ENCODE measurements around the gene NOX3.
A peak's percentile ranks its signal among the peaks of the same experiment; 100 is the strongest.

NOX3 gene

DNA sequence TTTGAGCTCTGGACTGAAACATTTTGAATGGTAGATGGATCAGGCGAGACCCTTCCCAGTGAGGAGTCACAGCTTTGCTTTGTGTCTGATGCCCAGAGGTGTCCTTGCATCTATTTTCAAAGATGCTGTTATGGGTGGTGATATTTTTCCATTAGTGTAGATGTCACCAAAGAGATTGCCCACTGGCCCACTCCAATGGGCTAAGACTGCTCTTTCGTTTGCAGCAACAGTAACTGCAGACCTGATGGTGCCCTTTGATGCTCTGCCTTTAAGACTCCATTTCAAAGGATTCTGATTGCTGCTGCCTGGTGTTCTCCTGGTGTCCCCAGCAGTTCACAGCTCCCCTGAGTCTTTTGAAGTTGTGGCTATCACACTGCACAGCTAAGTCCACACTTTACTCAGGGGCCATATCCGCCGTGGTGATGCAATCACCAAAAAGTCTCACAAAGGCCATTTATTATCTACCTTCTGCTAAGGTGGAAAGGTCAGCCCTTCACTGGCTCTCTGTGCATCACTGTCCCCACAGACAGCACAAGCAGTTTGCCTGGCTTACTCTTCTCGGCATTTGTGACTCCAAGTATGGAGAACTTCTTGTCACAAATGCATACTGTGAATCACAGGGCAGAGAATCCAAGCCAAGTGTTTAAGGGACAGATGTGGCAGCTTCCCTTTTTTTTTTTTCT lies 56.4 kb downstream of the NOX3 start:
- DNase-seq = peak; percentile 9 to 52 (median 41)

DNA sequence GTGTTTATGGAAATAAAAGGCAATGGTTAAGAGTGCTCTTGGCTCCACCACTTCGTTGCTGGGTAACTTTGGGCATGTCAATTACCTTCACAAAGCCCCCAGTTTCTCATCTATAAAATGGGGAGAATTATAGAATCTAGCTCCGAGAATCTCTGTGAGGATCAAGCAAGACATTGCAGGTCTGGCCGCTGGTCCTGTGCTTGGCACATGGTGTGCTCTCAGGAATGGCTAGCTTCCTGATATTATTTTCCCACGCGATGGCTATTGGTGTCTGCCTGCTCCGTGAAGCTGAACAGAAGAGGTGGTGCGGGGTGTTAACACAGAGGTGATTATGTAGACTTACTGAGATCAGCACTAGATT lies 57.0 kb downstream of the NOX3 start:
- no peak for DNase-seq

DNA sequence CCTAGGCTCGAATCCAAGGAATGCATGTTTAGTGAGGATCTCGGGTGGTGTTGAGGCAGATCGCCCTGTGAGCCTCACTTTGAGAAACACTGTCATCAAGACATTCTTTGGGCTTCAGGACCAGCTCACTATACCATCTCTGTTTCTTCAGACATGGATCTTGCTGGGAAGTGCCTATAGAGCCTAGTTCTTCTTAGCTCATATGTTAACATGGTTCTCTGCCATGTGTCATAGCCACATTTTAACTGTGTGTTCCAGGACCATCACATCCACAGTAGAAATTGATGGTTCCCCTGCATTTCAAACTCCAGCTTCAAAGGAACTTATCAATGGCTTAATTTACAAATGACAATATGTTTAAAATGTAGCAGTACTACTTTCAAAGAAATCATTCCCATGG lies 57.4 kb downstream of the NOX3 start:
- no peak for DNase-seq

DNA sequence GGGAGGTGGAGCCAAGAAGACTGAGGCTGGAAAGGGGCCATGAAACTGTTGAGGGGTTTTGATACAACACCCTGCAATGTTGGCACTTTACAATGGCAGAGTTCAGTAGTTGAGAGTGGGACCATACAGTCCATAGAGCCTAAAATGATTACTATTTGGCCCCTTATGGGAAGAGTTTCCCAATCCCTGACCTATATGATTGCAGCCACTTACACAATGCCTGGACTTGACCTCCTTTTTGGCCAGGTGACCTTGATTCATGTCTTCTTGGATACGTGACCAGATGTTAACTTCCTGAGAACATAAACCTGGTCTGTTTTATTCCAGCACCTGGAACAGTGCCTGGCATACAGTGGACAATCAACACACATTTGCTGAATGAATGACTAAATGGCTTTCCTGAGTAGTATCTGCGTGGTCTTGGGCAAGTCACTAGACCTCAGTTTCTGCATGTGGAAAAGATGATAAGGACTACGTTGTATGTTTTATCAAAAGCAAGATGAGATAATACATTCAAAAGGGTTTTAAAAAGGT lies 58.4 kb downstream of the NOX3 start:
- no peak for DNase-seq

DNA sequence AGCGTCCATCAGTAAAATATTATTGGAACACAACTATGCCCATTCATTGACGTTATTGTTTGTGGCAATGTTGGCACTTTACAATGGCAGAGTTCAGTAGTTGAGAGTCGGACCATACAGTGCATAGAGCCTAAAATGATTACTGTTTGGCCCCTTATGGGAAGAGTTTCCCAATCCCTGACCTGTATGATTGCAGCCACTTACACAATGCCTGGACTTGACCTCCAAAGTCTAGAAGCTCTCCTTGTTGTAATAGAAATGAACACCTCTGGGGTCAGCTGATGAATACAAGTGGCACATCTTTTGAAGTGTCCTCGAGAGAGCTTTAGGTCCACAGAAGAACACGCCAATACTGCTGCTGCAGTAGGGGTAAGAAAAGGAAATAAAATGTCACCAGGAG lies 59.0 kb downstream of the NOX3 start:
- DNase-seq = no peak

DNA sequence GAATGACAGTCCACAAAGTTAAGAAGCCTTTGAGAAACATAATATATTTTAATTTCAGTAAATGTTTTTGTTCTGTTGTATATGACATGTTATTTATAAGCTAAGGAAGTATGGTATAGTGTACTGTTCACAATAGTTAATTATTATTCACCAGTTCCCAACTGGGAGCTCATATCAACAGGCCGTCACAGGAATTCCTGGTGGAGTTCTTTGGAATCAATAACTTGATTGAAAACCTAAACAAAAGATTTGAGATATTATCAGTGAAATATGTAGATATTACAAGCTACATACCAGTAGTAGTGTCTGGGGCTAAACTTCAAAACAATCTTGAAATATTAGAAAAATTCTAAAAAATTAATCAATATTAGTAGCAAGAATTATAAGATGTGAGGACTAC lies 60.3 kb downstream of the NOX3 start:
- no peak for DNase-seq

DNA sequence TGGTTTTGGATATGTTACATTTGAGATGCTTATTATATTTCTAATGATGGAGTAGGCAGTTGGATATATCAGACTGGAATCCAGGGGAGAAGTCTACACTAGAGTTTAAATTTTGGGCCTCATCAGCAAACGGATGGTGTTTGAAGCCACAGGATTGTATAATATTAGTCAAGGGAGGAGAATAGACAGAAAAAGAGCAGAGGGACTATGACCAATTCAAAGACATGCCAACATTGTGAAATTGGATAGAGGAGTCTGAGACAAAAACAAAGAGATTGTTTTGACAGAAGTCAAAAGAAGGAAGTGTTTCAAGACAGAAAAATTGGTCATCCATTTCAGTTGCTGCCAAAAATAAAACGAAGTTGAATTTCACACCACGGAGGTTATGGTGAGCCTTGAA lies 66.5 kb downstream of the NOX3 start:
- peak in 3 of 4 experiments; percentile 8 to 24 (median 9) for DNase-seq

DNA sequence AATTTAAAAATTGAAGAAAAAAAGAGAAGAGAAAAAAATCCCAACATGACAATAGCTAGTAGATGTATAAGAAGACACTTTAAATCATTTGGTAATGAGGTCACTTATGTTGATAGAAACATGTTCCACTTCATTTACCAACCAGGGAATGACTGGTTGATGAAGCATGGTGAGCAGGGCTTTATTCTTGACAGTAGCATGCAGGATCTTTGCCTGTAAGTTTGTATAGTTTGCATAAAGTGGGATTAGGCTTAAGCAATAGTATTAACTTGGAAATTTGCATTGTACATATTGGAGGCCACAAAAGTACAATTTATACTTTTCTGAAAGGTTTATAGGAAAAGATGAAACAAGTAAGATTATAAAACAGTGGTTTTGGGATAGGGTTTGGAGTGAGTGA lies 67.0 kb downstream of the NOX3 start:
- DNase-seq = no peak

DNA sequence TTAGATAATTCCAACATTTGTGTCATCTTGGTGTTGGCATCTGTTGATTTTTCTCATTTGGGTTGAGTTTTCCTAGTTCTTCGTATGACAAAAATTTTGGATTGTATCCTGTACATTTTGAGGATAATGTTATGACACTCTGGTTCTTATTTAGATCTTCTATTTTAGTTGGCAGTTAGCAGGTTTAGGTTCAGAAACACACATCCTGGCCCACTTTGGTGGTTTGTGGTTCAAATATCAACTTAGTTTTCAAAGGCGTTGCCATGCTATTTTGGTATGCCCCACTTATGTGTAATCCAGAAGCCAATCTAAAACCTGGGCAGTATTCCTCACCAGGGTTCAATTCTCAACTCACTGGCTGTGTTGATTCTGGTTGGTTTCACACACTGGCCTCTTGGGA lies 68.2 kb downstream of the NOX3 start:
- DNase-seq = no peak

DNA sequence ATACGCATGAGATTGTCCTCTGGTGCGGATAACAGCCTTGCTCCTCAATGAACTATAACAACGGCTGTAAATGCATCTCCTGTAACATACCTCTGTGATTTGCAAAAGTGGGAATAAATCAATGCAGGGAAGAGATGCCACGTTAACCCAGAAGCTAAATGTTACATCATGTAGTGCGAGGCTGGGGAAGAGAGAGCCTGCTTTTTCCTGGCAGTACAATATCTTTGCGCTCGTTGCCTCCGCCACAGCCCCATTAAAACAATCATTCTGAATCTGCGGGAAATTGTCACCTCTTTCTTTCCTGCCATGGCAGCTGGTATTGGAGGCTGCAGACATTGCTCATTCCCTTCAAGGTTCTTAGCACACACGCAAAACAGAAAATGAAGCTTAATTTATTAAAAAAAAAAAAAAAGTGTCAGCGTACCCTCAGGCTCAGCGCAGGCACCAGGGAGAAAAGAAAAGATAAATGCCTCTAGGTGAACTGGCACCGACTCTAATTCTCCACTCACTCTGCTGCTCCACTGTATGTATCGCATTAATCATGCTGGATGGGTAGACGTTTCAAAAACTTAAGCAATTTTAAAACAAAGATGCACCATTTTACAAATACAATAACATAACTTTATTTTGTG lies 71.2 kb downstream of the NOX3 start:
- DNase-seq = no peak

DNA sequence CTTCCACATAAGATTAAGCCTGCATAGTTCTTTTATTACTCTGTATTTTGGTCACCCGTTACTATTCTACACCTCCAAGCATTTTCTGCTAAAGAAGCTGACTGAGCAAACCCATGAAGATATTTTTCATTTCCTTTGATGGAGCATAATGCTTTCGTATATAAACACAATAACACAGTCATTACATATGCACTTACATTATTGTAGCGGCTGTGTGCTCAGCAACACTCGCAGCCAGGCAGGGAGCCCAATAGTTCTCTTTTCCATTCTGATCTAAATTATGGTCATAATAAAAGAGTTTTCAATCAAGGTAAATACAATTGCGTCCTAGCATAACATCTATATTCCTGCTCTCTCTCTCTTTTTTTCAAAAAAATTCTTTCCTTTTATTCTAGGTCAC lies 71.7 kb downstream of the NOX3 start:
- no peak for DNase-seq

DNA sequence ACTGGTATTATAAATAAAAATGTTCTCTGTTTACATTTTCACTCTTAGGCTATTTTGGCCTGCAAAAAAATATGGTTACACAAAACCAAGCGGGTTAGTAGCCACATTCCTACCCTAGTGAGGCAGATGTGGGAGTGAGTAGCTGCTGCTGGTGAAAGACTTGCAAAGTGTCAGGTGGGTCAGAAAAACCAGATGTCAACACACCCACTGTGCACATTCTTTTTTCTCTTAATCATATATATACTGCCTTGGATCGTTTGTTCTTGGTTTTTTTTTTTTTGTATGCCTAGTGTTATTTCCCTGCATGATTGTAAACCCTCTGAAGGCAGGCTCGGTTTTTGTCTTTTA lies 73.3 kb downstream of the NOX3 start:
- DNase-seq = no peak

DNA sequence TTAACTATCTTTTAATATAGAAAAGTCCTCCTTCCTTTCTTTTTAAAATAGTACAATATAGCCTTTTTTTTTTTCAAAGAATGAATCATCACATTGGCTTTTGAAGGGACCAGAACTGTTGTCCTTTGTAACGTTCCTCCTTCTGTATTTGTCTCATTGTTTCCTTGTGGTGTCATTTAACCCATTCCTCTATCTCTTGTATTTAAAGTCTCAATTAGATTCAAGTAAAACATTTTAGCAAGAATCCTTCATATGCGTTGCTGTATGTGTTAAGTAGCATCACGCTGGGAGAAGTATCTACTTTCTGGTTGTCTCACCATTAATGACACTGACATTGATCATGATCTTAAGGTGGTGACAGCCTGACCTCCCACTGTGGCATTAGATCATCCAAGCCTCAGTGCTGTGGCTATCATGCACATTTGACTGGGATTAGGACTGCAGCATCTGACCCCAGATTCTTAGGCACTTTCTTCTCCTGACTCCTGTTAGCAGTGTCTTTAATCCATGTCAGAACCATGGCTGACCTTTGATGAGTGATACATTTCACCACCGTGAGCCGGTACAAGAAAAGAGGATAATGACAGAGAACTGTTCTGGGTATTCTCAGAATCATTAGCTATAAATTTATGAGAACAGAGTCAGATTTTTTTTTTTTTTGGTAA lies 73.8 kb downstream of the NOX3 start:
- DNase-seq = peak in 1 of 4 experiments; percentile 13

DNA sequence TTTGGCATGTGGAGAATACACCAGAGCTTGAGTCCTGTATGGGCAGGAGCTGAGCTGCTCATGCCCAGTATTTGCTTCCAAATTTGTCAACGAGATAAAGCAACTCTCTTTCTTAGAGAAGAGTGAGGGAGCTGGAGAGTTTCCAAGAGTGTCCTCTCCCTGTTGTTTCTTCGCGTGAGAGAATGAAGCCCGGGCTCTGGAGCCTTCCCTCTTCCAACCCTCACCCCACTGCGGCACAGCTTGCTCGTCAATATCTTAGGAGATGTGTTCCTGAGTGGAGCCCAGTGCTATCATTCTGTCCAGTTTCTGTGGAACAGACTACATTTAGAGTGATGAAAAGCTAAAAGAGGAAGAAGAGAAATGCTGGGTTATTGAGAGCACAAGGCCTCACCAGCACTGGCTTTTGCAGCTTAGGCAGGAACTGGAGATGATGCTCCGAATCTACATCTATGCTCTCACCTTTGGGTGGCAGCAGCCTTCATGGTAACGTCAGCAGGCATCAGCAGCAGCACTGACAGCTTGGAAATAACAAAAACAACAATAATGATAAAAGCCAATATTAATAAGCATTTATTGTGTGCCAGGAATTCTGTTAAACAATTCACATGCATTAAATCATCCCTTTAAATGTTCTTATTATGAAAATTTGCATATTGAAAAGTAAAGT lies 74.8 kb downstream of the NOX3 start:
- no peak for DNase-seq

DNA sequence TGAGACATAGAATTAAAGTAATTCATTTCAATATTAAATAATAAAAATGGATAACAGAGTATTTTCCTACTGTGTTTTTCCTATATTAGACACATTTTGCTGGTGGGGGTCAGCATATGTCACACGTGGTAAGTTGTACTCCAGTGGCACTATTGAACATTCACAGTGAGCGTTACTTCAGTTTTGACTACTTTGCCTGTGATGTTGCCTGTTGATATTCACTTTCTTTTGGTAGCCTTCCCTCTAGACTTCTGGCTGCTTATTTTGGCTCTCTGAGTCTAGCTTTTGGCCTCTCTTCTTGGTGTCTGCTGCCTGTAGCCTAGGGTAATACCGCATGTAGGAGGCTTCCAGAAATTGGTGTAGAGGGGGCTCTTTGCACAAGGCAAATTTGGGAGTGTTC lies 76.9 kb downstream of the NOX3 start:
- DNase-seq = no peak

DNA sequence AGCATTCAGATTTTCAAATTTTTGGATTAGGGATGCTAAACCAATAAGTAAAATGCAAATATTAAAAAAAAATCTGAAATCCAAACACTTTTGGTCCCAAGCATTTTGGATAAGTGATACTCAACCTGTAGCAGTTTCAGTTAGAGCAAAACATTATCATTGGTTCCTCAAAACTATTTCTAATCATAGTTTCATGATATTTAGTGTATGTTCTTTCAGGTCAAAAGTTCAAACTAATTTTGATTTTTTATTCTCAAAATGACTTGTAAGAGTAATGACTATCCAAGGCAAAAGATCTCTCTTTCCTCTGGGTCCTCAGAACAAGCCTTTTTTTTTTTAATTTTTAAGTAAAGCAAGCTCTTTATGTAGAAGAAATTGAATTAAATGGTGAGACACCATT lies 77.4 kb downstream of the NOX3 start:
- DNase-seq = no peak

DNA sequence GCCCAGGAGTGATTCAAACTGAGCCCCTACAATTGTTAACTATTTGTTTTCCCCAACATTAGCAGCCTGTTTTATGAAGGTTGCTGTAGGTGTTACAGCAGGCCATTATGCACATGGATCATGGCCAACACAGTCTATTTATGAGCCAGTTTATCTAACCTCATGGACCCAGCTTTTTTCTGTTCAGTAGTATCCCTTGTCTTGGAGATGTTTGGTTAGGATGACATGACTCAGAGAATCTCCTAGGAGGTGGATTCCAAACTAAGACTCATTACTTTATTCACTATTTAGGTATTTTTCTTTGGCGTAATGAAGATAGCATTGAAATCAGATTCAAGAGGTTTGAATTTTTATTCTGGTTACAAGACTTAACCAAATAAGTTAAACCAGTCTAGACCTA lies 78.6 kb downstream of the NOX3 start:
- no peak for DNase-seq

DNA sequence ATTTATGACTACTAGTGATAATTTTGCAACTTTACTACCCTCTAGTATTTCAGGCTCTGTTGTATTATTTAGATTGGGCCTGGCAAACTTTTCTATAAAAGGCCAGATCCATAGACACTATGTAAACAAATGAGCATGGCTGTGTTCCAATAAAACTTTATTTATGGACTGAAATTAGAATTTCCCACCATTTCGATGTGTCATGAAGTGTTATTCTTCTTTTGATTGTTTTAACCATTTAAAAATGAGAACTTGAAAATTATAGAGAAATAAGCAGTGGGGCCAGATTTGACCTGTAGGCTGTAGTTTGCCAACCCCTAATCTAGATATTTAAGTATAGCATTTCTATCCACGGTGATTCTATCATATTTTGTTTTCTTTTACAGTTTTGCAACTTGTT lies 79.8 kb downstream of the NOX3 start:
- no peak for DNase-seq

DNA sequence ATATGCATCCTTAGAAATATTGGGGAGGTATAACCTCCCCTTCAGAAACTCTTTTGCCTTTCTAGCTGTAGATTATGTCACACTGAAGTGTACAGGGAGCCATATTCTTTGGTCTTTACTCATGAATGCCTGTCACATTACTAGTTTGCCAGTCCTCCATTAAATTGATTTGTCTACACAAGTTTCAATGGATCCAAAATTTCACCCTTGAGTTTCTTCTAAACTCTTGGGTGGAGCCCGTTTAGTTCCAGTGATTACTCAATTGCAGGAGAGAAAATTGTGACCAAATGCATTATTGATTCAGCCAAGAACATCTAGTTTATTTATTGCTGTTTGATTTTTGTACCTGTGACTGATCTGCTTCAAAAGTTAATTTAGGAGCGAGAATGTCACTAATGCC lies 81.0 kb downstream of the NOX3 start:
- no peak for DNase-seq

DNA sequence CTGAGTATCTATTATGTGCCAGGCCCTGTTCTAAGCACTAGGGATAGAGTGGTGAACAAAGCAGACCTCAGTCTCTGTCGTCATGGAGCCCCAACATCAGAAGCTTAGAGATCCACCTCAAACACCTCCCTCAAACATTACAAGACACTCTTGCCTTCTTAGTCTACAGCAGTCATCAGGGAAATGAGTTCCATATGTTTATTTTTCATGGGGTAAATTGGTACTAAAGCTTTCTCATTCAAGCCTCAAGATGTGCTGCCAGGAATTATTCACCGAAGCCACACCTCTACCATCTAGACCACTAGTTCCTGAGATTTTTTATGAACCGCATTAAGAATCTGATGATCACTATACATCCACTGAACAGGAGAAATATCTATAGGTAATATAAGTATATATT lies 82.4 kb downstream of the NOX3 start:
- DNase-seq = no peak

DNA sequence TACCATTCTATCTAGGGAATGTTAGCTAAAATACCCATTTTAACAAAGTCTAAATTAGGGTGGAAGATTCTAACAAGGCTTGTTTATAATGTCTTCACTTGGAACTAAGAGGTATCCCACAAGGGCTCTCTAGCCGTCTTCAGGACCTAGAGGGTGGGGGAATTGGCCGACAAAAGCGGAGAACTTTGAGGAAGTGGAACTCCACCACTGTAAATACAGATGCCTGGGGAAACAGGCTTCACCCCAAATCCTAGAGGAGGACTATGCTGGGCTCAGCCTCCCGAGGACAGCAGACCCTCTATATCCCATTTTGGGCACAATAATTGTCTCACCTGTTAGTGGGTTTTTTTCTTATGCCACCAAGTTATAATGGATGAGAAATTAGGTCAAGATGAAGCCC lies 83.4 kb downstream of the NOX3 start:
- DNase-seq = peak in 1 of 4 experiments; percentile 17

DNA sequence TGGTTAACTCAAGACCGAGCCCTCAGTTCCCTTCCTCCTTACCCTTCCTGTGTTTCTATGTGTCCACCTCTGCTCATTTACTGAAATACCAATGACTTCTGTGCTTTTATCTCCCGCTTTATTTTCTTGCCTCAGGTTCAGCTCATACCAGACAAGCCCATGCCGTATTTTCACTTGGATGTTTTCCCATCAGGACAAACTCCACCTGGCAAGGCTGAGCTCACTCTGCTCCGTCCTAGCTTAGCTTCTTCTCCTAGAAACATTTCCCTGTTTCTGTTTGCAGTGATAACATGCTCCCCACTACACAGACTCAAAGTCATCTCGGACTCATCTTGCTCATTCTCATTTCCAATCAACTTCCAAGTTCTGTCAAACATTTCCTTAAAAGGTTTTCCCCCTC lies 84.4 kb downstream of the NOX3 start:
- no peak for DNase-seq

DNA sequence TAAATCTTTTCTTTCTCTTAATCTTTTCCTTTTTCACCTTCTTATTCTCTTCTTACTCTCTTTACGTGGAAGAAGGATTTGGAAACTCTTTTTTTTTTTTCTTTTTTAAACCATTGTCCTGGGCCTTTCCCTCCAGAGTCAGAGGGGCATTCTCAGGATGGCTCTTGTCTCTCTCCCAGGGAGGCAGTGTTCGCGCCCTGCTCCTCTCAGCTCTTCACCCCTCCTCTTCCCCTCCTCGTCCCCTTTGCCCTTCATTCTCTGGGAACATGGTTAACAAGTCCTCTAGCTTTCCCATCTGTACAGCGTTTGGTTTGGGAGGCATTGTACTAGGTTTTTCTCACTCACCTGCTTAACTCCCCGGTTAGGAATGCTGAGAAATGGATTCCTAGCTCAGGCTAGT lies 89.3 kb downstream of the NOX3 start:
- no peak for DNase-seq
